Measurements from ENCODE around the gene DICER1.

DICER1 gene

GRCh38 chr14:95064734-95065133, 92.6 kb downstream of the DICER1 start:
- DNase-seq (ENCODE audit: low read depth), result no peak
- no peak overlapping the region for H3K4me3 ChIP-seq (ENCODE audit: low read depth, low read length)
- TF ChIP-seq, protein P1, sequence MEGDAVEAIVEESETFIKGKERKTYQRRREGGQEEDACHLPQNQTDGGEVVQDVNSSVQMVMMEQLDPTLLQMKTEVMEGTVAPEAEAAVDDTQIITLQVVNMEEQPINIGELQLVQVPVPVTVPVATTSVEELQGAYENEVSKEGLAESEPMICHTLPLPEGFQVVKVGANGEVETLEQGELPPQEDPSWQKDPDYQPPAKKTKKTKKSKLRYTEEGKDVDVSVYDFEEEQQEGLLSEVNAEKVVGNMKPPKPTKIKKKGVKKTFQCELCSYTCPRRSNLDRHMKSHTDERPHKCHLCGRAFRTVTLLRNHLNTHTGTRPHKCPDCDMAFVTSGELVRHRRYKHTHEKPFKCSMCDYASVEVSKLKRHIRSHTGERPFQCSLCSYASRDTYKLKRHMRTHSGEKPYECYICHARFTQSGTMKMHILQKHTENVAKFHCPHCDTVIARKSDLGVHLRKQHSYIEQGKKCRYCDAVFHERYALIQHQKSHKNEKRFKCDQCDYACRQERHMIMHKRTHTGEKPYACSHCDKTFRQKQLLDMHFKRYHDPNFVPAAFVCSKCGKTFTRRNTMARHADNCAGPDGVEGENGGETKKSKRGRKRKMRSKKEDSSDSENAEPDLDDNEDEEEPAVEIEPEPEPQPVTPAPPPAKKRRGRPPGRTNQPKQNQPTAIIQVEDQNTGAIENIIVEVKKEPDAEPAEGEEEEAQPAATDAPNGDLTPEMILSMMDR (IDR thresholded peaks at IDR 0.05; ENCODE audit: insufficient read depth, low read depth, low read length, missing control alignments), result no peak

GRCh38 chr14:95064256-95064655, 93.1 kb downstream of the DICER1 start:
- TF ChIP-seq, protein P1 (IDR thresholded peaks at IDR 0.05; ENCODE audit: insufficient read depth, low read depth, low read length, missing control alignments), result no peak
- DNase-seq (ENCODE audit: low read depth), result no peak
- H3K4me3 ChIP-seq (ENCODE audit: low read depth, low read length), result no peak overlapping the region

DNA sequence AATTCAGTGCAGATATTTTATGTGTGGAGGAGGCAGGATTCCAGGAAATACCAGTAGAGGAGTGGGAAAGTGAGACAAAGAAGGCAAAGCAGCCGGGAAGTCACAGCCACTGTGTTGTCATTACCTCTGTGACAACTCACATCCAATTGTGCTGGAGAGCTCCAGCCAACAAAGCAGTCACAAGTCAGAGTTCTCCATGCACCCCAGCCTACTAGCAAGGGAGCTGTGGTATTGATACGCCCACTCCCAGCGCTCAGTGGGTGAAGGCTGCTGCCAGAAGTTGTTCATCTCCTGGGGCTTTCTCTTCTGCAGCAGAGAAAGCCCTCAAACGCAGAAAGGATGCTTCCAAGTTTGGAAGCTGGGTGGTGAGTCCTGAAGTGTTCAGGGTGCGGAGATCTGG, 93.9 kb downstream of the DICER1 start:
- H3K4me3 ChIP-seq (ENCODE audit: low read depth, low read length), result no peak overlapping the region
- TF ChIP-seq, protein P1 (IDR thresholded peaks at IDR 0.05; ENCODE audit: insufficient read depth, low read depth, low read length, missing control alignments), result no peak
- DNase-seq (ENCODE audit: low read depth), result no peak

DNA sequence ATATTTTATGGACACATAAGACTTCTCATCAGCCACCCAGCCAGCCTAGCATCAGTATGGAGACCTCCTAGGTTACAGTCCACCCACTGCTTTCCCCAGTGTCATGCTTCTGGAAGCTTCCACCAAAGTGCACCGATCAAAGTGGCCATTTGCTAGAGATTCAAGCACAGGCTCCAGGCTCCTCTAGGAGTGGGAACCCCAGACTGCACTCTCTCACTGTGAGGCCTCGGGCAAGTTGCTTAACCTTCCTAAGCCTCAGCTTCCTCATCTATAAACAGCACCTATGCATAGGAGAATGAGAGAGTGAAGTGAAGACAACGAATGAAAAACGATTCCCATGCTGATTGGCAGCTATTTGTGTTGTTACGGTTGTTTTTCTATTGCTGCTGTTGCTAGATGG, 94.4 kb downstream of the DICER1 start:
- H3K4me3 ChIP-seq (ENCODE audit: low read depth, low read length), result no peak overlapping the region
- no peak for DNase-seq (ENCODE audit: low read depth)
- TF ChIP-seq, protein P1 (IDR thresholded peaks at IDR 0.05; ENCODE audit: insufficient read depth, low read depth, low read length, missing control alignments), result no peak

DNA sequence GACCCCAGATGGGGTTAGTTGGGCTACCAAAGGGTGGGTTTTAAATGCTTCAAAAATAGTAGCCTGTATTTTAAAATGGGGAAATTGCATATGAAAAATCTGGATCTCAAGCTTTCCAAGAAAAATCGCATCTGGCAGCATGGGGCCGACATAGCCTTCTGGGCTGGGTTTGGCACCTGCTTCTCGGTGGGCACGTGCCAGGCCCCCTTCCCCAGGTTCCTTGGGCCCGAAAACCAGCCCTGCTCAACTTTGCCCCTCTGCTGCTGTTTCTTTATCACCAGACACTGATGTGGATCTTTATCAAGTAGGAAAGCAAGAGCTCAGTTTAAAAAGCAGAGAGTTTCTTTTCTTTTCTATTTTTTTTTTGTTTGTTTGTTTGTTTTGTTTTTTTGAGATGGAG, 95.1 kb downstream of the DICER1 start:
- no peak overlapping the region for H3K4me3 ChIP-seq (ENCODE audit: low read depth, low read length)
- no peak for DNase-seq (ENCODE audit: low read depth)
- TF ChIP-seq, protein P1 (IDR thresholded peaks at IDR 0.05; ENCODE audit: insufficient read depth, low read depth, low read length, missing control alignments), result no peak

GRCh38 chr14:95061317-95062093, 95.8 kb downstream of the DICER1 start:
- TF ChIP-seq, protein P1 (IDR thresholded peaks at IDR 0.05; ENCODE audit: insufficient read depth, low read depth, low read length, missing control alignments), result no peak
- DNase-seq (ENCODE audit: low read depth), result no peak
- H3K4me3 ChIP-seq (ENCODE audit: low read depth, low read length), result no peak overlapping the region

GRCh38 chr14:95059126-95059525, 98.2 kb downstream of the DICER1 start:
- TF ChIP-seq, protein P1 (IDR thresholded peaks at IDR 0.05; ENCODE audit: insufficient read depth, low read depth, low read length, missing control alignments), result no peak
- no peak for DNase-seq (ENCODE audit: low read depth)
- no peak overlapping the region for H3K4me3 ChIP-seq (ENCODE audit: low read depth, low read length)
